Skin epidermis (tissue), 12 donors: Measurements from ENCODE around the gene AKT2.

Experiments used
- H3K27ac ChIP-seq, 21 experiments: fragments of 200-600 bp; sonication (generic) in 11 of 21; one replicate each; pipeline ENCODE4 v1.5.0; 2020; ENCODE audit warnings: mild to moderate bottlenecking in 3 of 21, inconsistent platforms in 2 of 21, moderate library complexity in 2 of 21
- H3K4me3 ChIP-seq, 7 experiments: fragments of 200-600 bp; sonication (generic) in 2 of 7; one replicate each; pipeline ENCODE4 v1.5.0; 2020; ENCODE audit warnings: inconsistent platforms in 2 of 7, mild to moderate bottlenecking in 2 of 7, moderate library complexity in 1 of 7

The AKT2 gene

DNA sequence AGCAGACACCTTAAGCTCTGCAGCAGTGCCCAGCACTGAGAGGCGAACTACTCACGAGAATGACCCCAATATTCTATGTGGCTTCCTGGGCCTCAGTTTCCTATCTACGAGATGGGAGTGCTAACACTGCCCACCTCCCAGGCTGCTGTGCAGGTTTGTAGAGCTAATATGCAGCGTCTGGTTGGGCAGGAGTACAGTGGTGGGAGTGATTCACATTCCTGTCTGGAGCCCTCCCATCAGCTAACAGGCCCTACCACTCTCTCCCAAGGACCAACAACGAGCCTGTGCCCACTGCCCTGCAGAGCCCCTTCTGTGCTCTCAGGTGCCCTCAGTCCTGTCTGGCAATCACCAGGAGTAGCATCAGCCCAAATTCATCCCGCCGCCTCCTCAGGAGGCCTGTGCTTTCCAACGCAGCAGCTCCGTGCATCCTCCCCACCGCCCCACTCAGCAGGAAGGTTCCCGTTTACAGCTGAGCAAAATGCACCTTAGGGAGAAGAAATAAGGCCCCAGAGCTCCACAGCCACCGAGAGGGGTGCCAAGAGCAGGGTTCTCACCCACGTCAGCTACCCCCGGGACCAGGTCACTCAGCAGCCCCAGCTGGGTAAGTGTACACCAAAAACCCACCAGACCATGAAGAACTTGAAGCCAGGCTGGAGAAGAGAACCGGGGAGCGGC is 6.6 kb downstream of the AKT2 start:
- Histone ChIP-seq H3K4me3 (peak overlapping the region in 2 of 7 experiments; percentile 3 to 16), H3K27ac (peak overlapping the region in 18 of 21 experiments; percentile 7 to 100 (median 64))

- H3K27ac ChIP-seq: peak overlapping the region in 6 of 21 experiments; percentile 17 to 100 (median 66)
- H3K4me3 ChIP-seq: no peak overlapping the region
These were observed 7.6 kb downstream of the AKT2 start for GRCh38 chr19:40277356-40278059.

DNA sequence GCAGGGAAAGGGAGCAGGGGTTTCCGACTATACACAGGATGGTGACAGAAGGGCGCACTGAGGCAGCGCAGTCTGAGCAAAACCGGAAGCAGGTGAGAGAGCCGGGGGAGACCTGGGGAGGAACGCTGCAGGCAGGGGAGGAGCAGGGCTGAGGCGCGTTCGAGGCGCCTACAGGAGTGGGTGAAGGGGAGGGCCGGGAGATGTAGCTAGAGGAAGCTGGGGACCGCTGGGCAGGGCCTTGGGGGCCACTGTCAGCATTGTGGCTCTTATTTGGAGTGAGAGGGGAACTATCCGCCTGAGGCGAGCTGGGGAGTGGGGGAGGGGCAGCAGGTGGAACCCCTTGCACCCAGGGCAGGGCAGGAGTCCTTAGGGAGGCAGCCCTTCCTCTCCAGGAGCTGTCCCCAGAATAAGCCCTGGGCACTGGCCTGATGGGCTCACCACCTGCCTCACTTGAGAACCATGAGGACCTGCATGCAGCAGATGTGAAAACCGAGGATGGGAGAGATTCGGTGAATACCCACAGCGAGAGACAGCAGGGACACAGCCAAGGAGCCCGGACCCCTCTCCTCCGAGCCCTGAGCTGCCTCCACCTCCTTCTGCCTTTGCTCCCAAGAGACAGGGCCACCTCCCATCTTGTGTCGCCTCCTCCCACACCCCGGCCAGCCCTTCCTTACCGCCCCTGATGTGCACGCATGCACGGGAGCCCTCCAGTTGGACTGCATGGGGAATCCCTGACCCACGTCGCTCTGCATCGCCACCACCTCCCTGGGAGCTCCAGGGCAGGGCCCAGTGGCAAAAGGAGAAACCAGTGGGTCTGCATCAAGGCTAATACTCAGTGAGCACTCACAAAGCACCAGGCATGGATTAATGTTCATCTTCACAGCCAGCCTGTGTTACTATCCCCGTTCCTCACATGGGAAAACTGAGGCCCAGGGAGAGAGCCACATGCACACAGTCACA is 10.3 kb downstream of the AKT2 start:
- peak overlapping the region in 2 of 21 experiments; percentile 3 to 35 for H3K27ac ChIP-seq
- no peak overlapping the region for H3K4me3 ChIP-seq

DNA sequence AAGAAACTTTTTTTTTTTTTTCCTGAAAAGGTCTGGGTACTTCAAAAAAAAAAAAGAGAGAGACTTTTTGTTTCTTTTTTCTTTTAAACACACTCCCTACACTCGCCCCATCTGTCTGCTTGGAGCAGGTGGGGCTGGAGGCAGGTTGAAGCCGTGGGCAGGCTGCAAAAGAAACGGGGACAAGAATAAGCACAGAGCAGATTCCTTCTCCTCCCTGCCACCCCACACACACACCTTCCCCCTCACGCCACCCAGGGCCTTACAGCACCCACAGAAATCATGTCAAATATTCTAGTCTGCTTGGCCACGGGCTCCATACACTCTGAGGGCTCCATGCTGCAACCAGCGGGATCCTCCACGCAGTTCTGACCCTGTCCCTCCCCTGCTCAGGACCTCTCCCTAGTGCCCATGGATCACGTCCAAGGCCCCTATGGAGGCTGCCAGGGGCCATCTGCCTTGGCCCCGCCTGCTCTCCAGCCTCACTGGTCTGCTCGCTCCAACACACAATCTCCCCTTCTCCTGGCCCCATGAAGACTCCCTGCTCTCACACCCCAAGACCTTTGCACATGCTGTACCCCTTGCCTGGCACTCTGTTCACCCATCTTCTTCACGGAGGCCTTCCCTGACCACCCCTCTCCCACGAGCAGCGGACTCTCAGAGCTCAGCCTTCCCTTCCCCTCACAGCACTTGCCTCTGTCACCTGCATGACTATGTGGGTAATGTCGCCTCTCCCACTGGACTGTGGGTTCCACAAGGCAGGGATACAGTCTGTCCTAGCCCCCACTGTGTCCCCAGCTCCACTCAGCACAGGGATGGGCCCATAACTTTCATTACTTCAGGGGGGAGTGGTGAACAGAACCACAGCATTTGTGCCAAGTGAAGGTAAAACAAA is 11.4 kb downstream of the AKT2 start:
- no peak overlapping the region for H3K4me3 ChIP-seq
- H3K27ac ChIP-seq: peak overlapping the region in 1 of 21 experiments; percentile 14

DNA sequence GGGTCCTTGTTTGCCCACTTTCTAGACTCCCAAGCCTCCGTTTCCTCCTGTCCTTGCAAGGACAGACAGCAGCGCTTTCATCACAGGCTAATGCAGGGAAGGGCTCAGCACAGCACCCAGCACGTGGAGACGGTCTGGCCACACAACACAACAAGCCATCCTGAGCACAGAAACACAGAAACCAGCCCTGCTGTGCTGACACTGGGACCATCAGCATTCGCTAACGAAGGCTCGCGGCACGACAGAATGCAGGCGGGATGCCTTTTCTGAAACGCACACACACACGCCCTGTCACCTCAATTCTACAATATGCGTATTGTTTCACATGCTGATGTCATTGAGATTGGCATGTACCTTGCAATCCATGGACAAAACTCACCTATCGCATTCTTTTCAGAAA is 12.9 kb downstream of the AKT2 start:
- no peak overlapping the region for H3K4me3 ChIP-seq
- H3K27ac ChIP-seq: peak overlapping the region in 1 of 21 experiments; percentile 2

DNA sequence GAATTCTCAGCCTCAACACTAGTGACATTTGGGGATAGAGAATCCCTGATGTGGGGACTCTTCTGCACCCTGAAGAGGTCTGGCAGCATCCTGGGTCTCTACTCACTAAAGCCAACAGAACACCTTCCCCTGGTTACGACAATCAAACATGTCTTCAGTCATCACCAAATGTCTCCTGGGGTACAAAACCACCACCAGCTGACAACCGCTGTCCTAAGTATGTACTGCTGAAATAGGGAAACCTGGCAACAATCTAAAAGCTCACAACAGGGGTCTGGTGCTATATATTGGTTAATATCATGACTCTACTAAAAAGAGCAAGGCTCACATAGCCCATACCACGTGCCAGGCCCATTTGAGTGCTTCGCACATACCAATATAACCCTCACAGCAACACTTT is 13.4 kb downstream of the AKT2 start:
- no peak overlapping the region for H3K27ac ChIP-seq

DNA sequence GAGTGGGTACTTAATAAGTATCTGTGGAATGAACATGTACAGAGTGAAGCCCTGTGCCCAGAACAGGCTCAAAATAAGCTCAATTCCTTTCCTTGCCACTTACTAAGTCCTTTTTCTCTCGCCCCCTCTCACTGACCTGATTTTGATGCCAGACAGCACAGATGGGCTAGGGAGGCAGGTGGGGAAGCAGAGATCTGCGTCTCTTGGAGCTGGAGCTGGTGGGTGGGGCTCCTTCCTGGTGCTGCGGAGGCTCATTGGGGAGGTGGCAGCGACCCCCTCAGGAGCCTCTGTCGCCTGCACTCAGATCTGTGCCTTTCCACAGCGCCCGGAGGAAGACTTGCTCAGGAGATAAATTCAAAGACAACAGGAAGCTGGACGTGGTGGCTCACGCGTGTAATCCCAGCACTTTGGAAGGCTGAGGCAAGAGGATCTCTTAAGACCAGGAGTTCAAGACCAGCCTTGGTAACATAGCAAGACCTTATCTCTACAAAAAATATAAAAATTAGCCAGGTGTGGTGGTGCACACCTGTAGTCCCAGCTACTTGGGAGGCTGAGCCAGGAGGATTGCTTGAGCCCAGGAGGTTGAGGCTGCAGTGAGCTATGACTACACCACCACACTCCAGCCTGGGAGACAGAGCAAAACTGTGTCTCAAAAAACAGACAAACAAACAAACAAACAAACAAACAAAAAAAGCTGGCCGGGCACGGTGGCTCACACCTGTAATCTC is 14.6 kb downstream of the AKT2 start:
- Histone ChIP-seq H3K27ac (no peak overlapping the region), H3K4me3 (no peak overlapping the region)

More for the DNA sequence above, 13.4 kb downstream of the AKT2 start:
- no peak overlapping the region for H3K4me3 ChIP-seq

DNA sequence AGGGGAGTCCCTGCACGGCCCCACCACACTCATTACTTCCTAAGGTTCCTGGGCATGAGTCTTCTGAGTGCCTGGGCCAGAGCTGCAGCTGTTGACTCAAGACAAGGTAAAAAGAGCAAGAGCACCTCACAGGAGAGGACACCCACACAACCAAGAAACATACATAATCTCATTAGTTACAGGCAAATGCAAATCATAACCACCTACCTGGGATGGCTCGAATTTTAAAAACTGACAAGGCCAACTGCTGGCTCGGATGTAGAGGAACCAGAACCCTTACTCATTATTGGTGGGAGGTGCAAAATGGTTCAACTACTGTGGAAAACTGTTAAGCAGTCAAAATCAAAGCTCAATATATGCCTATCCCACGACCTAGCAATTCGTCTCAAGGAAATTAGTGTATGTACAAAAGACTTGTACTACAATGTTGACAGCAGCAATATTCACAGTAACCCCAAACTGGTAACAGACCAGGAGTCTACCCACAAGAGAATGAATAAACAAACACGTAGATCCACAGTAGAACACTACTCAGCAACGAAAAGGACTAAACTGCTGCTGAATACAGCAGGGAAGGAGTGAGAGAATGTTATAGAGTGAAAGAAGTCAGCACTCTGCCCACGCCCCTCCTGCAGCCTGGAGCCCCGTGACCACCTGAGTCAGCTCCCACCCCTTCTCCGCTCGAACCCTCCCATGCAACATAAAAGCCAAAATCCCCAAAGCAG is 15.8 kb downstream of the AKT2 start:
- Histone ChIP-seq H3K4me3 (no peak overlapping the region), H3K27ac (no peak overlapping the region)

DNA sequence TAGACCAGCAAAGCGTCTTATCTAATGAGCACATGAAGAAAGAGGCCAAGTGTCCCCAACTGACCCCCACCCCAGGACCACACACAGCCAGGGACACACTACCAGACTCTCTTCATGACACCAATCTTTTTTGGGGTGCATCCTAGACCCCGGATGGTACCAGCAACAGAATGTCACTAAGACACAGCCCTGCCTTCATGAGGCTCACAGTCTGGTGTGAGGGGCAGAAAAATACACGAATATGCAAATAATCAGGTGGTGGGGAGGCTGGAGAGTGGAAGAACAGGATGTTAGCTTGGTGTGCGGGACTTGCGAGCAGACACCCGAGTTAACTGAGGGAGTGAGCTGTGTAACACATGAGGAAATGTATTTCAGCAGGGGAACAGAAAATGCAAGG is 17.5 kb downstream of the AKT2 start:
- H3K27ac ChIP-seq: peak overlapping the region in 1 of 21 experiments; percentile 29
- no peak overlapping the region for H3K4me3 ChIP-seq

- Histone ChIP-seq H3K4me3 (no peak overlapping the region), H3K27ac (no peak overlapping the region)
These were observed 18.1 kb downstream of the AKT2 start for GRCh38 chr19:40266912-40267600.

GRCh38 chr19:40266119-40266518 is 19.0 kb downstream of the AKT2 start:
- no peak overlapping the region for H3K4me3 ChIP-seq

GRCh38 chr19:40265763-40266099 is 19.4 kb downstream of the AKT2 start:
- Histone ChIP-seq H3K4me3 (no peak overlapping the region), H3K27ac (no peak overlapping the region)

More at GRCh38 chr19:40266119-40266518, 19.0 kb downstream of the AKT2 start:
- peak overlapping the region in 1 of 21 experiments; percentile 6 for H3K27ac ChIP-seq

DNA sequence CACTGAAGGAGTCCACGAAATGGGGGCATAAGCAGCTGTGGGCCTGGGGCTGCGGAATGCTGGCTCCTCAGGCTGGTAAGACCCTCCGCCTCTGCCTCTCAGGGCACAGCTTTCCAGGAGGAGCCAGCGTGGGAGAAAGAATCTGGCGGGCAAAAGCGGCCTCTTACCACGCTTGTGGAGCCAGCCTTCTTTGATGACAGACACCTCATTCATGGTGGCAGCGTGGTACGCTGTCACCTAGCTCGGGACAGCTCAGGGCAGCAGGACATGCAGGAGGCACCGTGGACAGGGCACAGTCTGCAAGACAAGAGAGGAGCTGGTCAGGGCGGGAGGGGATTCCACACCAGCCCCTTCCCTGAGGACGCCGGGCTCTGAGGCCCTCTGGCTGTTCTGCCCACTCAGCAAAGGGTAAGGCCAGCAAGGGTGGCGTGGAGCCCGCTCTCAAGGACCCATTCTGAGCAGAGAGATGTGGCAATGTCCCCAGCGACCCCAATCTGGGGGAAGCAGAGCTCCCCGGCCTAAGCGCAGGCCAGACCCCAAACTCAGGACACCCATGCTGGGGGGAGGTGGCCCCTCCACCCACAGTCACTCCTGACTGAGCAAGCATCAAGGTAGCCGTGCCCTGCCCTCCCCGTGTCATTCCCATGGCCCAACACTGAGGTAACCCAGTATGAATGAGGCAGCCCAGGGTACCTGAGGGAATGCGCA is 19.9 kb downstream of the AKT2 start:
- no peak overlapping the region for H3K27ac ChIP-seq
- H3K4me3 ChIP-seq: no peak overlapping the region

DNA sequence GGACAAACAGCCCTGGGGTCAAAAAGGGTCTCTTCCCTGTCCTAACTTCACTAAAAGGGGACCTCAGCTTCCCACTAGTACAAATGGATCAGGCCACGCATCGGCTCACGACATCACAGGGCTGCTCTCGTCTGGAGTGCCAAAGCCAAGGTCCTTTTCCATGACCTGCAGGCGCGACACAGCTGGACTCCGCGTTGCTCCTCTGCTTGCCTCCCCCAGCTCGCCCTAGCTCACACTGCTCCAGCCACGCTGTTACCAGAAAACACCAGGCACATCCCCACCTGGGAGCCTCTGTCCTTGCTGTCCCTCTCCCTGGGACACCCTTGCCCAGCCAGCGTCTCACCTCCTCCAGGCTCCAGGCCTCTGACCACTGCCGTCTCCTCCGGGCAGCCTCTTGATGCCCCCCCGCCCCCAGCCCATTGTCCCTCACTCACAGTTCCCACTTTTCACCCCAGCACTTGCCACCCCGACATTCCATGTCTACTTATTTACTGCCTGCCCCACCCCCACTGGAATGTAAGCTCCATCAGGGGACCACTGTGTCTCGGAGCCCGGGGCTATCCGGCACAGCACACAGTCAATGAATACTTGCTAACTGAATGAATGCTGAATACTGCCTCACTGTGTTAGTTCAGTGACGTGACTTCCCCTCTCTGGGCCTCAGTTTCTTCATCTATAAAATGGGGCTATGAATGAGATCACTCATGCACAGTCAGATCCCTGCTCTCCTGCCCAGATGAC is 20.7 kb downstream of the AKT2 start:
- H3K4me3 ChIP-seq: no peak overlapping the region
- no peak overlapping the region for H3K27ac ChIP-seq

GRCh38 chr19:40263440-40264313 is 21.5 kb downstream of the AKT2 start:
- Histone ChIP-seq H3K27ac (no peak overlapping the region), H3K4me3 (no peak overlapping the region)
